IPS-18c (cell line): ENCODE data around the gene SPART.

ENCODE experiments used
- H3K4me3 ChIP-seq: 2 replicates; pipeline ENCODE4 v1.7.0; 2013; ENCODE audit warnings: low read depth, mild to moderate bottlenecking, low read length, moderate library complexity; ENCODE audit not compliant: insufficient read depth
- H3K9me3 ChIP-seq: one replicate; pipeline ENCODE4 v1.6.1; 2013; ENCODE audit warnings: mild to moderate bottlenecking, low read length, moderate library complexity; ENCODE audit not compliant: control insufficient read depth, insufficient read depth

Gene SPART

GRCh38 chr13:36293497-36293896 is 52.7 kb downstream of the SPART start:
- H3K9me3 ChIP-seq: peaks cover 2% of the 10 kb centered on the region
- no peak overlapping the region for H3K4me3 ChIP-seq

DNA sequence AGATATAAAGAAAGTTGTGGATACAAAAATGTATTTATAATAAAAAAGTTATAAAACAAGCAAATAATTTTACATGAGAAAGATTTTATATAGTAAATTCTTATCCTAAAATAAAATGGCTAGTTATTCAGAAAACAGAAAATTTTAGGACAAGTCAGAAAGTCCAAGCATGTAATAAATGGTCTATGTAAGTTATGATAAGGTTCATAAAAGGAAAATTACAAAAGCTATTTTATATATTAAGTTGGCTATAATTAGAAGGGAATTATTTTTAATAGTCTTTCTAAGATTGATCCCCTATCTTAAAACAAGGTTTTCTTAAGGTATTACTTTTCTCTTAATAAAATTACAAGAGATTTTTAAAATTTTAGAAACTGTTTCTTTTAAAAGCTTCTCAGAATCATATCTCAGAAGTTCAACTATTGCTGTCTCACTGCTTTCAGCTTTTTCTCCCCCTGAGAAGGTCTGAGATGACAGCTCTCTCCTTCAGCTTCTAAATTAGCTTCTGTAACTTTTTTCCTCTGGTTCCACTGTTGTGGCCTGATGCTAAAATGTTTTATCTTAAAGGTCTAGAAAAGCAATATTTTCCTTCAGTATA is 57.3 kb downstream of the SPART start:
- Histone ChIP-seq H3K4me3 (no peak overlapping the region), H3K9me3 (peaks cover 2% of the 10 kb centered on the region)

DNA sequence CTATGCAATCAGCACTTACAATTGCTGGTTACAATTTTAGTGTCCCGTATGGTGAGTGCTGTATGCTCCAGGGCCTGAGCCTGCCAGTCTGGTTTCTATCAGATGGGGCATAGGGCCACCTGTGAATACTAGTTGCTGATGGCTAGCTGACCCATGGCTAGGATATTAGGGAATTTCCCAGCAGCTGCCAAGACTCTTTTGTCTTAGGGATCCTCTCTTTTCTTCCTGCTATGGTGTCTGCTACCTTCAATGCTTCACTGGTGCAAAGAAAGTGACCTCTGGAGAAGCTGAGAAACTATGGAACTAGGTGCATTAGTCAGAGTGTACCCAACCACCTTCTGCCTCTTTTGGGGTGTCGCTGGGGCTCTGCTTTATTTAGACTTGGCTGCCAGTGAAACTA is 60.2 kb downstream of the SPART start:
- no peak overlapping the region for H3K4me3 ChIP-seq
- peaks cover 2% of the 10 kb centered on the region for H3K9me3 ChIP-seq

DNA sequence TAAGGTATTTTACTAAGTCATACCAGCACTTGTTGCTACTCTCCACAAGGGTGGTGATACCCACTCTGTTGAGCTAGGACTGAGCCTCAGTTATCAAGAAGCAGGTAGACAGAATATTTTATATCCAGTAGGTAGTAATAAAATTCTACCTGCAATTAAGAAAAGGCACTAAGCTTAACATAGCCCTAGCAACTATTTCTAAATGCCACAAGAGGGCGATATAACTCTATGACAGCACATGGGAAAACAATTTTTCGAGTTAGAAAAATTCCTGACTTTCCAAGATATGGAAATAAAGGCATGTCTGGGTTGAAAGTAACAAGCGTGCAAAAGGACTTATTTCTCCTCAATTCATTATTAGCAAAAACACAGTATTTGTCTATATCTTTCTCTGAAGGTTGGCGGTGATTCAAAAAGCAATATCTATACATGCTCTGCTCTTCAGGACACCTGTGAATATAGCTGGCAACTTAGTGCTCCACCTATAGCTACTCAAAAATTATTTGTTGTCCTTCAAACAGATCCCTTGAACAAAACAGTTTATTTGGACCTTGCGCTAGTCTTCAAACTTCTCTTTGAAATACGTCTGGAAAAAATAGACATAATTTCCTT is 63.3 kb downstream of the SPART start:
- H3K4me3 ChIP-seq: no peak overlapping the region

GRCh38 chr13:36275190-36276002 is 70.8 kb downstream of the SPART start:
- Histone ChIP-seq H3K9me3 (no peaks in the 10 kb centered on the region), H3K4me3 (no peak overlapping the region)

More for the DNA sequence above, 63.3 kb downstream of the SPART start:
- H3K9me3 ChIP-seq: no peaks in the 10 kb centered on the region

DNA sequence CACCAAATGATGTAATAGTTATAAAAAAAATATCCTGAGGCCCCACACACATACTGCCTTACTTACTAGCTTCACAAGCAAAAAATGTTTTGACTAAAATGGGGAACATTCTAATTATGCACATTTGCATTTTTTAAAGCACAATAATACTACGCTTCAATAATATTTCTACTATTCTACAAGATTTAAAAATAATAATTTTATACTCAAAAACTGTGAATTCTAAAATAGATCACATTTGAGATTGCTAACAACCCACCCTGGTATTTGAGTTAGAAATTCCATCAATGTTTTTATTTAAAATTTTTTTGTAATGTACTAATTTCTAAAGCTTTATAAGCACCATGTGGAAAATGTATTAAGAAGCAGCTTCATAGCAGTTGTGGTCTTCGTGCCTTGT is 72.8 kb downstream of the SPART start:
- no peak overlapping the region for H3K4me3 ChIP-seq

GRCh38 chr13:36261976-36262375 is 84.2 kb downstream of the SPART start:
- H3K9me3 ChIP-seq: no peaks in the 10 kb centered on the region

More for the DNA sequence above, 72.8 kb downstream of the SPART start:
- no peaks in the 10 kb centered on the region for H3K9me3 ChIP-seq

DNA sequence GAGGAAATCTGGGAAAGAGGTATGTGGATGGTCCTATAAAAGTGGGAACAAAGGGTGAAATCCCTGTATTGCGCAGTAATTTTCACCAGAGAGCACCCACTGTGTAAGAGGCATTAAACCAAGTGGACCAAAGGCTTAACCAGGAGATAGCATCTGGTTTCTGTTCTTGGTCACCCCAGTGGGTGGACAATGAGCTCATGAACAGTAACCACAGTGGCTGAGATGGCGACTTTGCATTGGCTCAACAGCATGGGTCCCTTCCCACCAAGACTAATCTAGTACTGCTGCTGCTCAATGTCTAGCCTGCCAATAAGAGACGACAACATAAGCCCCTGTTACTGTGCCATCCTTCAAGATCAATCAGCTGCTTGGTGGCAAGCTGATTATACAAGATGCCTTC is 85.2 kb downstream of the SPART start:
- no peaks in the 10 kb centered on the region for H3K9me3 ChIP-seq
- no peak overlapping the region for H3K4me3 ChIP-seq

More at GRCh38 chr13:36261976-36262375, 84.2 kb downstream of the SPART start:
- H3K4me3 ChIP-seq: no peak overlapping the region

DNA sequence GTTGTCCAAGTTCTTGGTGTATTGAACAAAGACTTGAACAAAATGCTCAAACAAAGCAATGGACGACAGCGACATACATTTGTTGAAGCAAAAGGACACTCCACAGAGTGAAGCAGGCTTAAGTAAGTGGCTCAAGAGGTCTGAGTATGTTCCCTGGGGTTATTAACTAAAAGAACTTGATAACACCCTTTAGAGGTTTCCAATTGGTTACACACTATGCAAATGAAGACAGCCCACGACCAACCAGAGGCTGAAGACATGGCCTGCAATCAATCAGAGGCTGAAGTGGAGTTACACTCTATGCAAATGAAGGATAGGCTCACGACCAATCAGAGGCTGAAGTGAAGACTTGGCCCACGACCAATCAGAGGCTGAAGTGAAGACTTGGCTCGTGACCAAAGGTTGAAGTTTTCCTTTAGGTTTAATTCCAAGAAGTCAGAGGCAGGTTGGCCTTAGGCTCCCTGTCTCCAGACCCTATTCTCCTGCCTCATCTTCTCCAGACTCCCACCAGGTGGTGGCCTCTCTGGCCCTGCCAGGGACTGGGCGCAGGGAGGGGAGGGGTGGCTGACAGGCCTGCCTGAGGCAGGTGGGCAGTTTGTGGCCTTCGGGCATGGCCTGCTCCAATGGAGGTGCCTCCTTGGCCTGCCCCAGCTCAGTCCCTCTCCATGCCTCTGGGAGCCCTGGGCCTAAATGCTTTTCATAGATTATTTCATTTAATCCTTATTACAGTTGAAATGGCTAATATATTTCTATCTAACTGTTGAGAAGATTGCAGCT is 86.6 kb downstream of the SPART start:
- Histone ChIP-seq H3K4me3 (no peak overlapping the region), H3K9me3 (no peaks in the 10 kb centered on the region)

GRCh38 chr13:36258831-36259230 is 87.4 kb downstream of the SPART start:
- H3K9me3 ChIP-seq: no peaks in the 10 kb centered on the region
- H3K4me3 ChIP-seq: no peak overlapping the region
